Panc1 (cell line): ENCODE data around the gene ZP1.
"Not testable (repeated sequence)": the region's sequence is repeated elsewhere in the genome, so short reads cannot be mapped to it uniquely, and the experiment has no call there.

ENCODE experiments used
- CTCF ChIP-seq: fragments of 450-650 bp; IDR thresholded peaks from 2 replicates; pipeline ENCODE4 v1.5.1; 2017; ENCODE audit warnings: mild to moderate bottlenecking
- POLR2AphosphoS5 ChIP-seq: IDR thresholded peaks from 2 replicates; pipeline ENCODE4 v1.6.1; 2012; ENCODE audit warnings: mild to moderate bottlenecking, low read depth, low read length, moderate library complexity
- REST ChIP-seq, 2 experiments: IDR thresholded peaks; 2 replicates each; pipeline ENCODE4 v1.6.1; 2011 to 2012; ENCODE audit warnings: low read depth in 2 of 2, control low read depth in 1 of 2, low read length in 1 of 2, mild to moderate bottlenecking in 1 of 2, moderate library complexity in 1 of 2; ENCODE audit not compliant: insufficient read depth in 1 of 2
- SIN3A ChIP-seq: IDR thresholded peaks from 2 replicates; pipeline ENCODE4 v1.6.1; 2012; ENCODE audit warnings: low read depth, mild to moderate bottlenecking, low read length, moderate library complexity, borderline replicate concordance; ENCODE audit not compliant: insufficient read depth
- TCF7L2 ChIP-seq: IDR thresholded peaks from 2 replicates; pipeline ENCODE4 v1.6.1; 2011; ENCODE audit warnings: mild to moderate bottlenecking, low read depth, low read length, inconsistent platforms

GRCh38 chr11:60909680-60910280 lies 42.4 kb downstream of the ZP1 start:
- not testable (repeated sequence) for TF ChIP-seq CTCF; POLR2AphosphoS5; TCF7L2; SIN3A; REST (IDR thresholded peaks at IDR 0.05; ENCODE audit: insufficient read depth in 1 of 2, low read depth in 2 of 2, low read length in 1 of 2)
